ENCODE measurements around the gene ICE1.

DNA sequence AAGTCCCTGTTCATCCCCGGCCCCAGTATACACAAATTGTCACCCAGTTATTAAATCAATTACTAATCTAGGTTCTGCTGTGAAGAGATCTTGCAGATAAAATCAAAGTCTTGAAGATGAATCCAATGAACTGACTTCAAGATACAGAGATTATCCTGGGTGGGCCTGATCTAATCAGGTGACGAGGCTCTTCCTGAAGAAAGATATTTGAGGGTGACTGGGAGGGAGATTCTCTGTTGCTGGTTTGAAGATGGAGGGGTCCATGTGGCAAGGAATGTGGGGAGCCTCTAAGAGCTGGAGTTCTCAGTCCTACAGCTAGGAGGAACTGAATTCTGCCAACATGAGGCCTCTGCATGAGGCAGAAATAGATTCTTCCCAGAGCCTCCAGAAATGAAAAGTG is 36.1 kb upstream of the ICE1 start:
- TF ChIP-seq POLR2AphosphoS5 (IDR thresholded peaks at IDR 0.05; ENCODE audit: borderline replicate concordance, low read depth, low read length) (no peak), EZH2 (IDR thresholded peaks at IDR 0.05) (no peak), FOXP2 (optimal IDR thresholded peaks at IDR 0.05; ENCODE audit: control extremely low read depth, extremely low read length, insufficient read depth) (no peak)

Measured in SK-N-MC (cell line).